Activated naive CD4-positive, alpha-beta T cell treated with anti-CD3 and anti-CD28 coated beads, Interleukin-2, amount 50 U/mL, for 24 hours (primary cell): ENCODE data around the gene LPAR1.

ENCODE experiments used
- H3K27ac Mint-ChIP-seq: one replicate; pipeline ENCODE4 v1.8.0; 2021; ENCODE audit warnings: mild to moderate bottlenecking, mixed read lengths
- H3K27me3 Mint-ChIP-seq: one replicate; pipeline ENCODE4 v1.8.0; 2021; ENCODE audit warnings: mixed read lengths
- H3K36me3 Mint-ChIP-seq: one replicate; pipeline ENCODE4 v1.8.0; 2021; ENCODE audit warnings: mixed read lengths
- H3K4me1 Mint-ChIP-seq: one replicate; pipeline ENCODE4 v1.8.0; 2021; ENCODE audit warnings: mixed read lengths
- H3K4me3 Mint-ChIP-seq: one replicate; pipeline ENCODE4 v1.8.0; 2021; ENCODE audit warnings: mild to moderate bottlenecking, mixed read lengths
- H3K9me3 Mint-ChIP-seq: one replicate; pipeline ENCODE4 v1.8.0; 2021; ENCODE audit warnings: mixed read lengths

Gene LPAR1

GRCh38 chr9:110968096-110968495 lies 70.2 kb downstream of the LPAR1 start:
- Mint-ChIP-seq H3K36me3 (no peaks in the 10 kb centered on the region), H3K27ac (no peak overlapping the region), H3K4me3 (no peak overlapping the region), H3K4me1 (no peaks in the 10 kb centered on the region), H3K27me3 (no peaks in the 10 kb centered on the region), H3K9me3 (no peaks in the 10 kb centered on the region)

- H3K4me3 Mint-ChIP-seq = no peak overlapping the region
- H3K4me1 Mint-ChIP-seq = no peaks in the 10 kb centered on the region
- H3K36me3 Mint-ChIP-seq = no peaks in the 10 kb centered on the region
- H3K27me3 Mint-ChIP-seq = no peaks in the 10 kb centered on the region
- no peak overlapping the region for H3K27ac Mint-ChIP-seq
- no peaks in the 10 kb centered on the region for H3K9me3 Mint-ChIP-seq
Observed at GRCh38 chr9:110967196-110967595, 71.1 kb downstream of the LPAR1 start.

- Mint-ChIP-seq H3K27ac (no peak overlapping the region), H3K9me3 (peaks cover 24% of the 10 kb centered on the region), H3K4me1 (no peaks in the 10 kb centered on the region), H3K36me3 (no peaks in the 10 kb centered on the region), H3K4me3 (no peak overlapping the region), H3K27me3 (no peaks in the 10 kb centered on the region)
Observed at GRCh38 chr9:110960288-110960687, 78.0 kb downstream of the LPAR1 start.

GRCh38 chr9:110958847-110959246 lies 79.4 kb downstream of the LPAR1 start:
- Mint-ChIP-seq H3K27me3 (no peaks in the 10 kb centered on the region), H3K4me3 (no peak overlapping the region), H3K9me3 (peaks cover 38% of the 10 kb centered on the region), H3K27ac (no peak overlapping the region), H3K36me3 (no peaks in the 10 kb centered on the region), H3K4me1 (no peaks in the 10 kb centered on the region)

- H3K4me1 Mint-ChIP-seq = no peaks in the 10 kb centered on the region
- no peaks in the 10 kb centered on the region for H3K36me3 Mint-ChIP-seq
- H3K4me3 Mint-ChIP-seq = no peak overlapping the region
- peaks cover 37% of the 10 kb centered on the region for H3K9me3 Mint-ChIP-seq
- no peaks in the 10 kb centered on the region for H3K27me3 Mint-ChIP-seq
- no peak overlapping the region for H3K27ac Mint-ChIP-seq
Observed at GRCh38 chr9:110954822-110955291, 83.4 kb downstream of the LPAR1 start.

GRCh38 chr9:110952540-110952859 lies 85.8 kb downstream of the LPAR1 start:
- H3K36me3 Mint-ChIP-seq = no peaks in the 10 kb centered on the region
- H3K27me3 Mint-ChIP-seq = no peaks in the 10 kb centered on the region
- peaks cover 23% of the 10 kb centered on the region for H3K9me3 Mint-ChIP-seq
- H3K4me1 Mint-ChIP-seq = no peaks in the 10 kb centered on the region
- no peak overlapping the region for H3K4me3 Mint-ChIP-seq
- H3K27ac Mint-ChIP-seq = no peak overlapping the region

GRCh38 chr9:110951805-110952539 lies 86.3 kb downstream of the LPAR1 start:
- no peaks in the 10 kb centered on the region for H3K27me3 Mint-ChIP-seq
- H3K9me3 Mint-ChIP-seq = peaks cover 22% of the 10 kb centered on the region
- H3K36me3 Mint-ChIP-seq = no peaks in the 10 kb centered on the region
- no peak overlapping the region for H3K27ac Mint-ChIP-seq
- H3K4me1 Mint-ChIP-seq = no peaks in the 10 kb centered on the region
- H3K4me3 Mint-ChIP-seq = no peak overlapping the region

GRCh38 chr9:110950041-110950645 lies 88.1 kb downstream of the LPAR1 start:
- Mint-ChIP-seq H3K27ac (no peak overlapping the region), H3K36me3 (no peaks in the 10 kb centered on the region), H3K9me3 (peaks cover 17% of the 10 kb centered on the region), H3K27me3 (no peaks in the 10 kb centered on the region), H3K4me1 (no peaks in the 10 kb centered on the region), H3K4me3 (no peak overlapping the region)

GRCh38 chr9:110949081-110949480 lies 89.2 kb downstream of the LPAR1 start:
- H3K27ac Mint-ChIP-seq = no peak overlapping the region
- no peaks in the 10 kb centered on the region for H3K27me3 Mint-ChIP-seq
- H3K36me3 Mint-ChIP-seq = no peaks in the 10 kb centered on the region
- H3K9me3 Mint-ChIP-seq = peaks cover 7% of the 10 kb centered on the region
- no peak overlapping the region for H3K4me3 Mint-ChIP-seq
- H3K4me1 Mint-ChIP-seq = no peaks in the 10 kb centered on the region

- no peaks in the 10 kb centered on the region for H3K4me1 Mint-ChIP-seq
- no peaks in the 10 kb centered on the region for H3K9me3 Mint-ChIP-seq
- no peak overlapping the region for H3K27ac Mint-ChIP-seq
- no peaks in the 10 kb centered on the region for H3K36me3 Mint-ChIP-seq
- no peak overlapping the region for H3K4me3 Mint-ChIP-seq
- no peaks in the 10 kb centered on the region for H3K27me3 Mint-ChIP-seq
Observed at GRCh38 chr9:110947491-110948044, 90.7 kb downstream of the LPAR1 start.

GRCh38 chr9:110942522-110942921 lies 95.7 kb downstream of the LPAR1 start:
- Mint-ChIP-seq H3K27ac (no peak overlapping the region), H3K36me3 (no peaks in the 10 kb centered on the region), H3K4me1 (no peaks in the 10 kb centered on the region), H3K4me3 (no peak overlapping the region), H3K27me3 (no peaks in the 10 kb centered on the region), H3K9me3 (no peaks in the 10 kb centered on the region)

GRCh38 chr9:110940951-110941557 lies 97.2 kb downstream of the LPAR1 start:
- no peak overlapping the region for H3K4me3 Mint-ChIP-seq
- H3K4me1 Mint-ChIP-seq = no peaks in the 10 kb centered on the region
- H3K9me3 Mint-ChIP-seq = no peaks in the 10 kb centered on the region
- H3K27me3 Mint-ChIP-seq = no peaks in the 10 kb centered on the region
- H3K27ac Mint-ChIP-seq = no peak overlapping the region
- no peaks in the 10 kb centered on the region for H3K36me3 Mint-ChIP-seq

- Mint-ChIP-seq H3K4me3 (no peak overlapping the region), H3K9me3 (no peaks in the 10 kb centered on the region), H3K27me3 (no peaks in the 10 kb centered on the region), H3K36me3 (no peaks in the 10 kb centered on the region), H3K27ac (no peak overlapping the region), H3K4me1 (no peaks in the 10 kb centered on the region)
Observed at GRCh38 chr9:110939573-110939972, 98.7 kb downstream of the LPAR1 start.

GRCh38 chr9:110939047-110939446 lies 99.2 kb downstream of the LPAR1 start:
- no peak overlapping the region for H3K4me3 Mint-ChIP-seq
- no peaks in the 10 kb centered on the region for H3K9me3 Mint-ChIP-seq
- H3K4me1 Mint-ChIP-seq = no peaks in the 10 kb centered on the region
- no peaks in the 10 kb centered on the region for H3K27me3 Mint-ChIP-seq
- no peaks in the 10 kb centered on the region for H3K36me3 Mint-ChIP-seq
- no peak overlapping the region for H3K27ac Mint-ChIP-seq

- Mint-ChIP-seq H3K27ac (no peak overlapping the region), H3K9me3 (no peaks in the 10 kb centered on the region), H3K4me1 (no peaks in the 10 kb centered on the region), H3K27me3 (no peaks in the 10 kb centered on the region), H3K36me3 (no peaks in the 10 kb centered on the region), H3K4me3 (no peak overlapping the region)
Observed at GRCh38 chr9:110938242-110938641, 100.0 kb downstream of the LPAR1 start.

GRCh38 chr9:110936719-110937452 lies 101.4 kb downstream of the LPAR1 start:
- H3K27ac Mint-ChIP-seq = no peak overlapping the region
- H3K4me3 Mint-ChIP-seq = no peak overlapping the region
- no peaks in the 10 kb centered on the region for H3K27me3 Mint-ChIP-seq
- H3K9me3 Mint-ChIP-seq = no peaks in the 10 kb centered on the region
- H3K4me1 Mint-ChIP-seq = no peaks in the 10 kb centered on the region
- no peaks in the 10 kb centered on the region for H3K36me3 Mint-ChIP-seq
